HUES48 (cell line): Measurements from ENCODE around the gene MYO1B.

Experiments
- H3K27ac ChIP-seq: one replicate; pipeline ENCODE4 v1.7.0; 2013; ENCODE audit warnings: low read depth, low read length, inconsistent platforms
- H3K27me3 ChIP-seq: 2 replicates; pipeline ENCODE4 v1.6.1; 2013; ENCODE audit warnings: mild to moderate bottlenecking, low read length; ENCODE audit not compliant: control insufficient read depth, insufficient read depth
- H3K36me3 ChIP-seq: 2 replicates; pipeline ENCODE4 v1.6.1; 2013; ENCODE audit warnings: low read length; ENCODE audit not compliant: control insufficient read depth, insufficient read depth
- H3K4me1 ChIP-seq: 2 replicates; pipeline ENCODE4 v1.6.1; 2013; ENCODE audit warnings: mild to moderate bottlenecking, low read length; ENCODE audit not compliant: control insufficient read depth, insufficient read depth
- H3K4me3 ChIP-seq: 2 replicates; pipeline ENCODE4 v1.5.1; 2013; ENCODE audit warnings: mild to moderate bottlenecking, low read depth, low read length
- H3K9ac ChIP-seq: 2 replicates; pipeline ENCODE4 v1.6.1; 2013; ENCODE audit warnings: mild to moderate bottlenecking, low read depth, low read length, moderate library complexity
- H3K9me3 ChIP-seq: 2 replicates; pipeline ENCODE4 v1.6.1; 2013; ENCODE audit warnings: low read length; ENCODE audit not compliant: control insufficient read depth, insufficient read depth

The MYO1B gene

GRCh38 chr2:191276792-191277465, 31.7 kb downstream of the MYO1B start:
- no peak overlapping the region for H3K4me3 ChIP-seq
- peaks cover 34% of the 10 kb centered on the region for H3K4me1 ChIP-seq
- no peak overlapping the region for H3K9ac ChIP-seq
- H3K27me3 ChIP-seq: no peaks in the 10 kb centered on the region
- no peaks in the 10 kb centered on the region for H3K9me3 ChIP-seq
- peaks cover 18% of the 10 kb centered on the region; the same call in 1 of the 2 replicates for H3K36me3 ChIP-seq
- H3K27ac ChIP-seq: no peak overlapping the region

DNA sequence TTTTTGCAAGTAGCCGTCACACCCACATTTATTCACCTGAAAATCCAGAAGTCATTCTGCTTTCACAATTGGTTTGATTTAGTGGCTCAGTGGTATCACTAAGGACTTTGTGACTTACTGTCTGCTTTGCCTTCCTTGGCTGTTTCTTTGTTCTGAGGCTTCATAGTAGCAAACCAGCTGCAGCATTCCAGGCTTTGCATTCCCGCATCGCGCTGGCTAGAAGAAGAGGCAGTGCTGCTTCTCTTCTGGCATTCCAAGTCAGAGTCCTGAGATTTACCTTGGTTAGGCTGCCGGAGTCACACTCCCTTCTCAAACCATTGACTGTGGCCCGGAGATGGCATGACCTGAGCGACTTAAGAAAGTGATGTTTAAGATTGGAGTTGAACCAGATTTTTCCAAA, 35.1 kb downstream of the MYO1B start:
- no peaks in the 10 kb centered on the region for H3K9me3 ChIP-seq
- peak overlapping the region; percentile 50 for H3K27ac ChIP-seq
- H3K27me3 ChIP-seq: no peaks in the 10 kb centered on the region
- peaks cover 36% of the 10 kb centered on the region; the same call in 1 of the 2 replicates for H3K36me3 ChIP-seq
- H3K4me3 ChIP-seq: no peak overlapping the region
- H3K9ac ChIP-seq: peak overlapping the region; percentile 2; the same call in 1 of the 2 replicates
- peaks cover 21% of the 10 kb centered on the region for H3K4me1 ChIP-seq

GRCh38 chr2:191280834-191281756, 35.9 kb downstream of the MYO1B start:
- no peaks in the 10 kb centered on the region for H3K9me3 ChIP-seq

DNA sequence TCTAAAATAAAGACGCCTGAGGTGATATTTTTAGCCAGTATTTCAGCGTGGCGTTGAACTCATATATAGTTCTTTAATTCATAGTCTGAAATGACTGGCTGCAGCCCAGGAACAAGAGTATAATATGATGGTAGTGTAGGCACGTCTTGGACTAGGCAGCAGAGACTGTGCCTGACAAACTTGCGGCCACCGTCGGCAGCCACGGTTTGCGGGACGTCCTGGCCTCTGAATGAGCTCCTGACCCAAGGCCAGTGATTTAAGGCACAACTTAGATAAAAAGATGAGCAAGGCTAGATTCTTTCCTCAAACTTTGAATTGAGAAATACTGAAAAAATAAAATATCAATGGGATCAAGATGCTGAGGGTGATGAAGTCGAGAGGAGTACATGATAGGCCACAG, 40.0 kb downstream of the MYO1B start:
- H3K9me3 ChIP-seq: no peaks in the 10 kb centered on the region
- H3K27ac ChIP-seq: no peak overlapping the region
- H3K4me1 ChIP-seq: peaks cover 16% of the 10 kb centered on the region
- H3K36me3 ChIP-seq: peaks cover 18% of the 10 kb centered on the region; the same call in 1 of the 2 replicates
- no peak overlapping the region for H3K9ac ChIP-seq
- H3K27me3 ChIP-seq: no peaks in the 10 kb centered on the region
- H3K4me3 ChIP-seq: no peak overlapping the region

More at GRCh38 chr2:191280834-191281756, 35.9 kb downstream of the MYO1B start:
- Histone ChIP-seq H3K4me1 (peaks cover 21% of the 10 kb centered on the region), H3K27me3 (no peaks in the 10 kb centered on the region), H3K4me3 (no peak overlapping the region), H3K36me3 (peaks cover 36% of the 10 kb centered on the region; the same call in 1 of the 2 replicates), H3K27ac (peak overlapping the region; percentile 14), H3K9ac (no peak overlapping the region)

DNA sequence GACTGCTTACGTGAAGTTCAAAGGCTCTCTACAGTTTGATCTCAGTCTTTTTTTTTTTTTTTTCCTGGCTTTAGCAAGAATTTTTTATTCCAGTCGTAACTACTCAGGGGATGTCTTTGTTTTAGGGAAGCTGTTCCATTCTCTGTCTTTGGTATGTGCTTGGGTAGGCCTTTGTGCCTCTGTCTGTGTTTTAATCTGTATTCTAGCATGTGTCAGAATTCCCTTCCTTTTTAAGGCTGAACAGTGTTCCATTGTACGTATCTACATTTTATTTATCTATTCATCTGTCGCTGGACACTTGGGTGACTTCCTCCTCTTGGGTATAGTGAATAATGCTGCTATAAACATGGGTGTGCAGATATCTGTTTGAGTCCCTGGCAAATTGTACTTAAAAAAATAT, 42.6 kb downstream of the MYO1B start:
- H3K27me3 ChIP-seq: no peaks in the 10 kb centered on the region
- H3K9ac ChIP-seq: no peak overlapping the region
- no peak overlapping the region for H3K4me3 ChIP-seq
- no peak overlapping the region for H3K27ac ChIP-seq
- H3K36me3 ChIP-seq: peaks cover 13% of the 10 kb centered on the region; the same call in 1 of the 2 replicates
- no peaks in the 10 kb centered on the region for H3K9me3 ChIP-seq
- peaks cover 17% of the 10 kb centered on the region; the same call in 1 of the 2 replicates for H3K4me1 ChIP-seq

DNA sequence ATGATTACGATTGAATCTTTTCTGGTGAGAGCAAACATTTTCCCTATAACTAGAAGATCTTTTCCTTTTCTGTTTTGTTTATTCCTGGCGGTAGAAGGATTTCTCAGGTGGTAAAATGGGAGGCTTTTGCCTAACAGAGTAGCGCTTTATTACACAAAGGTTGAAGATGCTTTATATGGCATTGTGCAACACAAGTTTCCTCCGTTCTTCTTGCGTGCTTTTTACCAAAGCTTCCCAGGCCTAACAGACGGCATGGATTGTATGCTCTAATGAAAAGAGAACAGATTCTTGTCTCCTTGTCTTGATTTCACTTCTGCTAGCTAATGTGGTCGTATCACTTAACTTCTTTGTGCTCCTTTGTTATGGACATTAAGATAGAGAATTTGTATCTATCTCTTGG, 43.8 kb downstream of the MYO1B start:
- H3K27ac ChIP-seq: no peak overlapping the region
- peaks cover 2% of the 10 kb centered on the region; the same call in 1 of the 2 replicates for H3K36me3 ChIP-seq
- no peaks in the 10 kb centered on the region for H3K27me3 ChIP-seq
- no peak overlapping the region for H3K4me3 ChIP-seq
- peaks cover 17% of the 10 kb centered on the region; the same call in 1 of the 2 replicates for H3K4me1 ChIP-seq
- no peaks in the 10 kb centered on the region for H3K9me3 ChIP-seq
- no peak overlapping the region for H3K9ac ChIP-seq

- Histone ChIP-seq H3K9ac (no peak overlapping the region), H3K9me3 (no peaks in the 10 kb centered on the region), H3K27me3 (no peaks in the 10 kb centered on the region), H3K36me3 (peaks cover 5% of the 10 kb centered on the region; the same call in 1 of the 2 replicates), H3K4me3 (no peak overlapping the region), H3K4me1 (peaks cover 17% of the 10 kb centered on the region; the same call in 1 of the 2 replicates), H3K27ac (no peak overlapping the region)
Measured at GRCh38 chr2:191291471-191291870, 46.3 kb downstream of the MYO1B start.

GRCh38 chr2:191292869-191293268, 47.7 kb downstream of the MYO1B start:
- Histone ChIP-seq H3K36me3 (peaks cover 5% of the 10 kb centered on the region; the same call in 1 of the 2 replicates), H3K9ac (no peak overlapping the region), H3K4me1 (peaks cover 17% of the 10 kb centered on the region; the same call in 1 of the 2 replicates), H3K27ac (no peak overlapping the region), H3K27me3 (no peaks in the 10 kb centered on the region), H3K4me3 (no peak overlapping the region), H3K9me3 (no peaks in the 10 kb centered on the region)

DNA sequence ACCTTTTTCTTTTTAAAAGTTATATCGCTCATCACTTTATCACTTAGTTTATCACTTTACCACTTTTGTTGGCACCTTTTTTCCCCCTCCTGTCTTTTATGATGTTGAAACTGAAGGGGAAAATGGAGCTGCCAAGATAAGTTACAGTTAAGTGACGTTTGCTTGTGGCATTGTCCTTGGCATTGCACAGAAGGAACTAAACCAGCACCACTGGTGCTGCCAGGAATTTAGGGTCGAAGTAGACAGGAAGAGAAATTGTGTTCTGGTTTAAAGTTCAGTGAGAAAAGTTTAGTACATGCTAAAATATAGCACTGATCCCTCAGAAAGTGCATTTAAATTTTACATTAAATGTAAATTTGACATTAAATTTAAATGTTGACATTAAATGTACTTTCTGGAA, 49.9 kb downstream of the MYO1B start:
- Histone ChIP-seq H3K4me3 (no peak overlapping the region), H3K4me1 (0 out of 2 replicates have a peak, but pooled peaks cover 6% of the 10 kb centered on the region), H3K9ac (no peak overlapping the region), H3K36me3 (peaks cover 5% of the 10 kb centered on the region; the same call in 1 of the 2 replicates), H3K9me3 (no peaks in the 10 kb centered on the region), H3K27ac (no peak overlapping the region), H3K27me3 (no peaks in the 10 kb centered on the region)

GRCh38 chr2:191296083-191297006, 51.1 kb downstream of the MYO1B start:
- H3K36me3 ChIP-seq: peaks cover 5% of the 10 kb centered on the region; the same call in 1 of the 2 replicates
- no peaks in the 10 kb centered on the region for H3K4me1 ChIP-seq
- no peaks in the 10 kb centered on the region for H3K27me3 ChIP-seq
- H3K9me3 ChIP-seq: no peaks in the 10 kb centered on the region
- H3K9ac ChIP-seq: no peak overlapping the region
- no peak overlapping the region for H3K27ac ChIP-seq
- no peak overlapping the region for H3K4me3 ChIP-seq
